AG04450 (cell line): Measurements from ENCODE around the gene ACOX1. TPM values are rescaled to one million over a fixed set of nuclear protein-coding genes. Genes with fewer than 3 reads are reported as not detected.

Experiments used
- CTCF ChIA-PET: fragments of 300-600, 350-600 bp; formaldehyde crosslinking; extraction: SDS; loops from one replicate; lab custom pipeline; 2022; ENCODE audit warnings: antibody characterized with exemption, inconsistent platforms; lab: Charles Lee
- POLR2A ChIA-PET: fragments of 350-600 bp; formaldehyde crosslinking; extraction: SDS; loops from one replicate; lab custom pipeline; 2021; ENCODE audit warnings: antibody characterized with exemption, inconsistent platforms; lab: Yijun Ruan, JAX
- DNase-seq: peaks from one replicate; pipeline ENCODE4 v3.0.0-alpha.2; 2011; ENCODE audit warnings: low read depth, low spot score
- H3K27ac ChIP-seq: one replicate; pipeline ENCODE4 v1.5.1; 2012; ENCODE audit warnings: low read depth, low read length, control low read depth
- H3K27me3 ChIP-seq: one replicate; pipeline ENCODE4 v1.6.0; 2012; ENCODE audit warnings: low read length; ENCODE audit not compliant: control insufficient read depth, insufficient read depth
- H3K4me3 ChIP-seq: 2 replicates; pipeline ENCODE4 v1.5.1; 2011; ENCODE audit warnings: mild to moderate bottlenecking, low read depth, low read length, control low read depth
- H3K9me3 ChIP-seq: 2 replicates; pipeline ENCODE4 v1.5.1; 2012; ENCODE audit warnings: low read length; ENCODE audit not compliant: control insufficient read depth, insufficient read depth
- CTCF ChIP-seq: IDR thresholded peaks from 2 replicates; pipeline ENCODE4 v1.5.1; 2011; ENCODE audit warnings: low read depth, low read length, control low read depth, inconsistent platforms
- polyA plus RNA-seq: library from polyadenylated mRNA; depleted of rRNA; stranded (reverse); fragments of >200 nt; gene quantifications from 2 replicates; pipeline ENCODE4 v1.2.3, GENCODE V29; 2011

The ACOX1 gene
- polyA plus RNA-seq, 1 experiment = 30.7 TPM

GRCh38 chr17:76002100-76002499 lies 23.1 kb upstream of the ACOX1 start:
- ChIA-PET POLR2A (no interaction called here), CTCF (interaction anchor here (0.6 to 6.6 kb wide), 6 partner anchors 10 to 98 kb away, joined by 3 to 46 read pairs (median 8); partner anchors contain the start of gene MRPL38)

GRCh38 chr17:76000755-76001521 lies 22.0 kb upstream of the ACOX1 start, which contains the start of gene CDK3:
Gene CDK3, plus strand, starts transcription at chr17:76000855. Its CDS starts 571 bp downstream, at chr17:76001426.
- POLR2A ChIA-PET = no interaction called here
- no peak within 1 kb of the TSS for H3K27ac ChIP-seq
- no peaks in the 10 kb centered on the region for H3K9me3 ChIP-seq
- no peaks in the 10 kb centered on the region for H3K27me3 ChIP-seq
- H3K4me3 ChIP-seq = no peak within 1 kb of the TSS
- CTCF ChIA-PET = interaction anchor here (0.6 to 6.6 kb wide), 7 partner anchors 9 to 181 kb away, joined by 3 to 46 read pairs (median 4); partner anchors contain the start of gene MRPL38
- no peak for TF ChIP-seq CTCF
- no peak for DNase-seq

More at GRCh38 chr17:76002100-76002499, 23.1 kb upstream of the ACOX1 start:
- Histone ChIP-seq H3K27ac (no peak overlapping the region), H3K9me3 (no peaks in the 10 kb centered on the region; the same call in 1 of the 2 replicates), H3K4me3 (no peak overlapping the region), H3K27me3 (no peaks in the 10 kb centered on the region)
- DNase-seq = no peak
- no peak for TF ChIP-seq CTCF

GRCh38 chr17:76000016-76000754 lies 21.2 kb upstream of the ACOX1 start:
- H3K27me3 ChIP-seq = no peaks in the 10 kb centered on the region
- no peak overlapping the region for H3K4me3 ChIP-seq
- H3K9me3 ChIP-seq = no peaks in the 10 kb centered on the region
- ChIA-PET CTCF (interaction anchor here (0.6 to 6.6 kb wide), 9 partner anchors 8 to 182 kb away, joined by 3 to 46 read pairs (median 4); partner anchors contain the start of gene MRPL38), POLR2A (interaction anchor here (0.6 kb wide), 1 partner anchor 288 kb away, joined by 5 read pairs; no protein-coding TSS in a partner anchor)
- peak; percentile 66 for TF ChIP-seq CTCF
- no peak overlapping the region for H3K27ac ChIP-seq
- no peak for DNase-seq

GRCh38 chr17:75998327-75998795 lies 19.4 kb upstream of the ACOX1 start:
- H3K27me3 ChIP-seq = no peaks in the 10 kb centered on the region
- ChIA-PET CTCF (interaction anchor here (6.4 kb wide), 1 partner anchor 16 kb away, joined by 37 read pairs; no protein-coding TSS in a partner anchor), POLR2A (interaction anchor here (0.7 kb wide), 2 partner anchors 17 to 281 kb away, joined by 5 read pairs; no protein-coding TSS in a partner anchor)
- H3K9me3 ChIP-seq = no peaks in the 10 kb centered on the region
- H3K27ac ChIP-seq = no peak overlapping the region
- no peak overlapping the region for H3K4me3 ChIP-seq
- TF ChIP-seq CTCF = no peak
- no peak for DNase-seq
